Hypothalamus (tissue), 51 donors: ENCODE results near the gene HM13.
A peak's percentile ranks its signal among the peaks of the same experiment; 100 is the strongest.
"Not testable (repeated sequence)": the region's sequence is repeated elsewhere in the genome, so short reads cannot be mapped to it uniquely, and the experiment has no call there.

Source experiments
- DNase-seq, 51 donors: peaks; one replicate each; lab custom pipeline; 2025; lab: John Stamatoyannopoulos, UW

Gene HM13

DNA sequence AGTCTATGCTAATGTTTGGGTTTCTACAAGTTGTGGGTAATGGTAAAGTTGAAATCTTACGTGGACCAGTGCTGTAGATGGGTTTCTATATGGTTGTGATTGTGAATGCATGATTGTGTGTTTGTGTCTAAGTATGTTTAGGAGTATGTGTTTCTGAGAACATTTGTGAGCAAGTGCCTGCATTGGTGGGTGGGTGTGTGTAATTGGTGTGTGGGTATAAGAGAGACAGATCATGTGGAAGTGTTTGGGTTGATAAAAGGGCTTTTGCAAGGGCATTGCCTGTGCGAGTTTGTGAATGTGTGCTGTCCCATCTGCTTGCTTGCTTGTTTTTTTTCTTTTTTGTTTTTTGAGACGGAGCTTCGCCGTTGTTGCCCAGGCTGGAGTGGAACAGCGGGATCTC is 65.0 kb downstream of the HM13 start:
- no peak for DNase-seq

- not testable (repeated sequence) for DNase-seq
Measured at GRCh38 chr20:31579941-31580651, 65.9 kb downstream of the HM13 start.

DNA sequence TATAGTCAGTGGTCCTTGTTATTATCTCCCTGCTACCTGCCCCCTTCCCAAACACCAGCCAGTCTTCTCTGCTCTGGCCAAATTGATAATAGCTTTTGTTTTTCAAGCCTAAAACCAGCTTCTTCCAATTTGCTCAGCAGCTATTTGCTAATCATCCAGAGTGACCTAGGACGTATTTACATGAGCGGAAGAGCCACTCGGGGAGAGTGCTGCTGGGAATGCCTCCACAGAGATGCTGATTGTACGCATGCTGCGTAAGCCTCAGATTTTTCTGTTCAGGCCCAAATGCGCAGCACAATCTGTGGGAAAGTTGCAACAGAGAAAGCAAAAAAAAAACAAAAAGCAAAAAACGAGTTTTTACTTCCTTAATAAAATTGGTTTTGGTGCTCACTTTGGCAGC is 66.5 kb downstream of the HM13 start:
- DNase-seq, result no peak

DNA sequence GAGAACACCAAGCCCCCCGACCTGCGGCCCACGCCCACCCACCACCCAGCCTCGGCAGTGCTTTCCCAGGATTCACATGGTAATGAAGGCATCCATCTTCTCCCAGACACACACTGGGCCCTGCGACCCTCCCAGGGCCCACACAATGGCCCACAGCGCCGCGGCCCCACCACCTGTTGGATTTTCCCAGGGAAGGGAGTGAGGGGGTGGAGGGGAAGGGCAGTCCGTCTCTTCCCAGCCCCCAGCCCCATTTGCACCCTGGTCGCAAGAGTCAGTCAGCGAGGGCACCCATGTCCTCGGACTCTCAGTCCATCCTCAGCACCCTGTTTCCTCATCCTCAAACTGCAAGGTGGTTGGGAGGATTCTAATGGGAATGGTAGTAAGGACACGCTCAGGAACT is 67.1 kb downstream of the HM13 start:
- DNase-seq, result no peak

GRCh38 chr20:31587545-31588389 is 73.5 kb downstream of the HM13 start:
- peak in 15 of 51 donors; percentile 6 to 60 (median 30) for DNase-seq

DNA sequence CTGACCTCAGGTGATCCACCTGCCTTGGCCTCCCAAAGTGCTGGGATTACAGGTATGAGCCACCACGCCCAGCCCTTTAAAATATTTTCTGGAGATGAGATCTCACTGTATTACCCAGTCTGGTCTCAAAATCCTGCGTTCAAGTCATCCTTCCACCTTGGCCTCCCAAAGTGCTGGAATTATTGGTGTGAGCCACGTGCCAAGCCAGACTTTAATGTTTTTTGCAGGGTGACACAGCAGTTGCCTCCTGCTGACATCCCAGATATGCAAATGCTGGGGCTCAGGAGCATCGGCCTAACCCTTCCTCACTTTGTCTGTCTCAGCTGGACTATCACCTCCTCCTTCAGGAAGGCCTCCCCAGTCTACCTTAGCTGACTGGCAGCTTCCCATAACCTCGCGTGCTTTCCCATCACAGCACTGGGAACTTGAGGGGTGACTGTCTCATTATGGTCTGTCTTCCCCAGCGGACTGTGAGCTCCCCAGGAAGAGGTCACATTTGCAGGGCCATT is 76.5 kb downstream of the HM13 start:
- DNase-seq, result no peak

DNA sequence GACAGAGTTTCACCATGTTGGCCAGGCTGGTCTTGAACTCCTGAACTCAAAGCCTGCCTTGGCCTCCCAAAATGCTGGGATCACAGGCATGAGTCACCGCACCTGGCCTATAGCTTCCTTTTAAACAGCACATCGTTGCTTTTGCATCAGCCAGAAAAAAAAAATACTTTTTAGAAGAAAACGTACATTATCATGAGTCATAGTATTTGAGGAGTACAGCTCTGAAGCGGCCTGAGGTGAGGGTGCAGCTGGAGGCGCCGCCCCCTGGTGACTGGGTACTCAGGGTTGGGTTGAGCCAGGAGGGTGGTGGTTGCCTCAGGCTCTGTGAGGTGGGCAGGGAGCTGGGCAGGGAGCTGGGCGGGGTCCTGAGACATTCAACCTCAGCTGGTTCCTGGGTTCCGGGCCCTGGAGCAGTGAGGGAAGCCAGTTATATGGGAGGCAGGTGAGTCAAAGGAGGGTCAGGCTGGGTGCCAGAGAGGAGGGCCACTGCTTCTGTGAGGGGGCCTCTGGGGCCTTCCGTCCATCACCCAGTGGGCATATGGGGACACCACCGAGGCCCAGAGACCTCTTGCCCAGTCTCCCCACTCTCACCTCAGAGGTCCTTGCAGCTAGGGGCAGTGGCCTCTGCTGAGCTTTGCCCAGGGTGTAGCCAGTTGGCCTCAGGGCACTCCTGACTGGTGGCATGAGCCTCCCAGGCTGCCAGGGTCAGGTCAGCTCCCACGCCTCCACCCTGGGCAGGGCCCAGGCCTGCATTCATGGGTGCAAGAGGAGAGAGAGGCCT is 79.2 kb downstream of the HM13 start:
- DNase-seq, result no peak

DNA sequence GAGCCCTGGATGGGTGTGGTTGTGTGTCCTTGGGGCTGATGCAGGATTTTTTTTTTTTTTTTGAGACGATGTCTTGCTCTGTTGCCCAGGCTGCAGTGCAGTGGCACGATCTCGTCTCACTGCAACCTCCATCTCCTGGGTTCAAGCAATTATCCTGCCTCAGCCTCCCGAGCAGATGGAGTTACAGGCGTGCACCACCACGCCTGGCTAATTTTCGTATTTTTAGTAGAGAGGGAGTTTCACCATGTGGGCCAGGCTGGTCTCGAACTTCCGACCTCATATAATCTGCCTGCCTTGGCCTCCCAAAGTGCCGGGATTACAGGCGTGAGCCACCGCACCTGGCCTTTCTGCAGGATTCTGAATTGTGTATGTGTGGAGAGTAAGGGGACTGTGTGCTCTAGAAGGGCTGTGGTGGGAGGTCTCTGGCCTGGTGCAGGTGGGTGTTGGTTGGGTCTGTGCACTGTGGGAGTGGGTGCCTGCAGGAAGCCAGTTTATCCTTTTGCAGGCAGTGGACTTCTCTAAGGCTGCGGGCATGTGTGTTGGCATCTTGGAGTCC is 79.8 kb downstream of the HM13 start:
- DNase-seq, result no peak

DNA sequence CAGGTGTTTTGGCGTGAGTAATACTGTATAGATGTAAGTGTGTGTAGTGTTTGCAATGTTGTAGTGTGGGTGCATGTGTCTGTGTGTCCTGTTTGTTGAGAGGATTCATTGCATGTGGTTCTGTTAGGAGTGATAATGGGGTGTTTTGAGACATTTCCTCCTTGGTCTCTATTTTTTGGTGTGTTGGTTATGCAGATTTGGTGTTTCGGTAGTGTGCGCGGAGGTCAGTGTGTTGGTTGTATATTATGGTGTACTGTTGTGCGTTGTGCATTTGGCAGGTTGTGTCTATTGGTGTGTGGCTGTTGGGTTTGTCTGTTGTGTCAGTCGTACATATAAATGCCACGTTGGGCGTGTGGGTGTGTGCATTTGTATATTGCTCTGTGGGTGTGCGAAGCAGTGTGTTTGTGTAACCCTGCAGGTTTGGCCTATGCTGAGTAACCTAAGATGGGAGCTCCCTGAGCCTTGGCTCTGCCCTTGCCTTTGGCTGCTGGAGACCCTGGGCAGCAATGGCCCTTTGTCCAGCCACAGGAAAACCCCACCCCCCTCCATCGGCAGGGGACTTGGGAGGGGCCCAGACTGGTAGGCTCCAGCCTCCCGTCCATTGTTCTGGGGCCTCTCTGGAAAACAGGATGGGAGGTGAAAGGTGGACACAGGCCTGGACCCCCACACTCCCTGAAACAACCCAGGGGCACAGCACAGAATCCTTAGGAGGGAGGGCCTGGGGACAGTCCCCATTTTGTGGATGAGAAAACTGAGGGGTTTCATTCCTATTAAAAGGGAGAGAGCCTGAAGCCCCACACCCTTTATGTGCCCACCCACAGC is 80.5 kb downstream of the HM13 start:
- DNase-seq, result peak in 1 of 51 donors; percentile 12

DNA sequence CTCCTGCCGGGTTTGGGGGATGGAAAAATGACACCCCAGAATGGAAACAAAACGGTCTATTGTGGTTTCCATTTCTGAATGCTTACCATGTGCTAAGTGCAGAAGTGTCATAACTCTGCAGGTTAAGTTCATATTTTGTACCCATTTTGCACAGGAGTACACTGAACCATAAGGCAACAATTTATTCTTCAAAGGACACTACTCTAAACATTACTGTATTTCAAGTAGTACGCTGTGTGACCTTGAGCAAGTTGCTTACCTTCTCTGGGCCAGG is 81.1 kb downstream of the HM13 start:
- DNase-seq, result no peak

- peak in 21 of 51 donors; percentile 4 to 67 (median 18) for DNase-seq
Measured at GRCh38 chr20:31595654-31596411, 81.6 kb downstream of the HM13 start.

DNA sequence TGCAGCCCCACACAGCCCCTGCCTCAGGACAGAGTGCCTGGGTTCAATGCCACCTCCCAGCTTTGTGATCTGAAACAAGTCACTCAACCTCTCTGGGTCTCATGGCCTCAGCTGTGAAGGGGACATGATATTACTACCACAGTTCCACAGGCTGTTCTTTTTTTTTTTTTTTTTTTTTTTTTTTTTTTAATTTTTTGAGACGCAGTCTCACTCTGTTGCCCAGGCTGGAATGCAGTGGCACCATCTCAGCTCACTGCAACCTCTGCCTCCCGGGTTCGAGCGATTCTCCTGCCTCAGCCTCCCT is 82.1 kb downstream of the HM13 start:
- DNase-seq, result not testable (repeated sequence)

GRCh38 chr20:31596831-31597480 is 82.7 kb downstream of the HM13 start:
- DNase-seq, result no peak

DNA sequence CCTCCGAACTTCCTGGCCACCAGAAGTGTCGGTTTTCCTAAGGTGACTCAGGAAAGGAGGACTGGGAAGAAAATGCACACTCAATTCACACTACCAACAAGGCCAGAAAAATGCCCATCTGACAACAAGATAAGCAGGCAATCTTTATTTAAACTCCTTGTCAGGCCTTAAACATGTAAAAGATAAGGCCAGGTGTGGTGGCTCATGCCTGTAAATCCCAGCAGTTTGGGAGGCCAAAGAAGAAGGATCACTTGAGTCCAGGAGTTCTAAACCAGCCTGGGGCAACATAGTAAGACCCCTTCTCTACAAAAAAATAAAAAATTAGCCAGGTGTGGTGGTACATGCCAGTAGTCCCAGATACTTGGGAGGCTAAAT is 83.2 kb downstream of the HM13 start:
- DNase-seq, result no peak

GRCh38 chr20:31602431-31602778 is 88.2 kb downstream of the HM13 start:
- DNase-seq, result no peak

DNA sequence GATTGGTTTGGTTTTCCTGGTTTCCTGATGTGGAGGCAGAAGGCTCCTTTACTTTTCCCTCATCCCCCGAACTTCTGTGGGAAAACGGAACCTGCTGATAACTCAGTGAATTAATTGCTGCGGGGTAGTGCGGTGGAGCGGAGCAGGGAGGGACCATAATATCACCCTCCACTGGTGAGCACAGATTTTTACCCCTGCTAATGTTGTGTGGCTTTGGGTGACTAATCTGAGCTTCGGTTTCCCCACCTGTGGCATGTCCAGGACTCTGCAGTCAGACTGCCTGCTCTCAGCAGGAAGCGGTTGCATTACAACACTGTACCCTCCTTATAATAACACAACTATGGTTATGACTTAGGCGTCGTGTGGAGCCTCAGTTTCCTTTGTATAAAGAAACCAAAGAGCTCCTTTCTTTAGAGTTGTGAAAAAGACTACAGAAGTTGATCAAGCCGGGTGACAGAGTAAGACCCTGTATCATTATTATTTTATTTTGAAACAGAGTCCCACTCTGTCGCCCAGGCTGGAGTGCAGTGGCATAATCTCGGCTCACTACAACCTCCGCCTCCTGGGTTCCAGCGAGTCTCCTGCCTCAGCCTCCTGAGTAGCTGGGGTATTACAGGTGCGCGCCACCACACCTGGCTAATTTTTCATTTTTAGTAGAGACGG is 88.7 kb downstream of the HM13 start:
- DNase-seq, result no peak

DNA sequence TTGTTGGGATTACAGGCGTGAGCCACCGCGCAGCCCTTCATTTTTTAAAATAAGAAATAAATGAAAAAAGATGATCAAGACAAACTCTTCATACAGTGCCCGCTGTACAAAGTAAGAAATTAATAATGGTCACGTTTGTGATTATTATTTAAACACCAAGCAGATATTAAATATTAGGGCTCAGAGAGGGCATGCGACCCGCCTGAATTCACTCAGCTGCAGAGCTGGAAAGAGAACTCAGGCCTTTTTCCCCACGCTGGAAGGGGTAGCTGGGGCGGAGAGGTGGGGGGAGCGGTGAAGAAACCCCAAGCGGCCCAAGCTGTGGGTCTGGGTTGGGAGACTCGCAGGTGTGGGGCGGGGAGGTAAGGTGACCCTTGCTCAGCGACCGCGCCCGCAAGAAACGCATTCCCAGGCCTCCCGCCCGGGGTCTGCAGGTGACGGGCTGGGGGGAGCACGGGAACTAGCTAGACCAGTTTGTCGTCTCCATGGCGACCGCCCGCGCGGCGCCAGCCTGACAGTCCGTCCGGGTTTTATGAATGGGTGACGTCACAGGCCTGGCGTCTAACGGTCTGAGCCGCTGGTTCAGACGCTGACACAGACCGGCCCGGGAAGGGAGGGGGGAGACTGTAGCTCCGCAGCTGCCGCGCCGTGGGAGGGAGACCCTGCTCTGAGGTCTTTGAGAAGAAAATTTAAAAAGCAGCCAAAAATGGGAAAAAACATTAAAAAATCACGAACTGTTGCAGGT is 89.8 kb downstream of the HM13 start:
- peak; percentile 7 to 99 (median 90) for DNase-seq

- no peak for DNase-seq
Measured at GRCh38 chr20:31604567-31605030, 90.4 kb downstream of the HM13 start.
